GM21526 (cell line): ENCODE results near the gene DGKG.
A peak's percentile ranks its signal among the peaks of the same experiment; 100 is the strongest.

Experiments
- ATAC-seq: cut with Tn5 transposase; IDR thresholded peaks from one replicate; pipeline ENCODE4 v1.9.1; 2021; ENCODE audit warnings: moderate library complexity; ENCODE audit not compliant: unreplicated experiment, low FRiP score

Gene DGKG

DNA sequence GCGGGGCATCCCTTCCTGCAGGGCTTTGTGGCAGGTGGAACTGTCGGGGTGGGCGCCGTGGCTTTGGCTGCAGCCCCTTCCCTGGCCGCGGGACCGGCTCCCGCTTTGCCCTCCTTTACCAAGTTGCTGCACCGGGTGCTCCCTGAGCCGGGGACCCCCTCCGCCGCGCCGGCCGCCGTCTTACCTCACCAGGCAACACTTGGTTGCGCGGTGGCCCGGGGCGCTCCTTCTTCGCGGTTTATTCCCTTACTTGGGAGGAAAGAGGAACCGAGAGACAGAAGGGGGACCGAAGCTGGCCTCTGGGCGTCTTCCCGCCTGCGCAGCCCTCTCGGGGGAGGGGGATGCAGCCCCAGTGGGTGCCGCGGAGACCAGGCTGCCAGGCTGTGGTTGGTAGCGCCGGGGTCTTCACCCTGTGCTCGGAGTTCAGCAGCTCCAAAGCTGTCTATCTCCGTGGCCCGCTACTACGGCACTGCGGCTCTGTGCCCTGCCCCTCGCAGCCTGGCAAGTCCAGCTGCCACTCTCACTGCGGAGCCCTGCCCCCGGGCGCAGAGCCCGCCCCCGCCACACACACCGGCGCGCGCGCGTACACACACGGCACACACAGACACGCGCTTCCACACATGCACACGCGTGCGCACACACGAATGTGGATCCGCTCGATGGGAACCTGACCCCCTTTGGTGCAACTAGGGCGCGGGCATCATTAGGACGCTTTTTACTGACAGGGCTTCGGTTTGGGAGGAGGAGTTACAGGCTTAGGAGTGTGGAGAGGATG is at the start of gene DGKG:
Gene DGKG (minus strand): TSS at position 473 of the 775 bp plus-strand sequence. CDS start 41,775 bp downstream, outside the sequence.
- peak; percentile 72 for ATAC-seq

DNA sequence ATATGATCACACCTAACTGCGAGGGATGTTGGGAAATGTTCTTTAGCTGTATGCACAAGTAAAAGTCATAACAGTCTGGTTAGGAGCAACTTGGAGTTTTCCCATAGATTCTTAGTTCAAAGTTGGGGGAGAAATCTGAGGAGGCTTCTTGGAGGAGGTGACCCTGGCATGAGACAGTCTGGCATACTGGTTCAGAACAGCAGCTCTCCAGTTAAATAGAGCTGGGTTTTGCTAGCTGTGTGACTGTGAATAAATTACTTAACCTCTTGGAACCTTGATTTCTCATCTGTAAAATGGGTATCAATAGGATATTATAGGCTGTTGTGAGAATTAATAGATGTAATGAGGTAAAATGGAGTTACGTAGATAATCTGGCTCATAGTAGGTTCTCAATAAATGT is 49.1 kb upstream of the DGKG start:
- ATAC-seq: no peak

DNA sequence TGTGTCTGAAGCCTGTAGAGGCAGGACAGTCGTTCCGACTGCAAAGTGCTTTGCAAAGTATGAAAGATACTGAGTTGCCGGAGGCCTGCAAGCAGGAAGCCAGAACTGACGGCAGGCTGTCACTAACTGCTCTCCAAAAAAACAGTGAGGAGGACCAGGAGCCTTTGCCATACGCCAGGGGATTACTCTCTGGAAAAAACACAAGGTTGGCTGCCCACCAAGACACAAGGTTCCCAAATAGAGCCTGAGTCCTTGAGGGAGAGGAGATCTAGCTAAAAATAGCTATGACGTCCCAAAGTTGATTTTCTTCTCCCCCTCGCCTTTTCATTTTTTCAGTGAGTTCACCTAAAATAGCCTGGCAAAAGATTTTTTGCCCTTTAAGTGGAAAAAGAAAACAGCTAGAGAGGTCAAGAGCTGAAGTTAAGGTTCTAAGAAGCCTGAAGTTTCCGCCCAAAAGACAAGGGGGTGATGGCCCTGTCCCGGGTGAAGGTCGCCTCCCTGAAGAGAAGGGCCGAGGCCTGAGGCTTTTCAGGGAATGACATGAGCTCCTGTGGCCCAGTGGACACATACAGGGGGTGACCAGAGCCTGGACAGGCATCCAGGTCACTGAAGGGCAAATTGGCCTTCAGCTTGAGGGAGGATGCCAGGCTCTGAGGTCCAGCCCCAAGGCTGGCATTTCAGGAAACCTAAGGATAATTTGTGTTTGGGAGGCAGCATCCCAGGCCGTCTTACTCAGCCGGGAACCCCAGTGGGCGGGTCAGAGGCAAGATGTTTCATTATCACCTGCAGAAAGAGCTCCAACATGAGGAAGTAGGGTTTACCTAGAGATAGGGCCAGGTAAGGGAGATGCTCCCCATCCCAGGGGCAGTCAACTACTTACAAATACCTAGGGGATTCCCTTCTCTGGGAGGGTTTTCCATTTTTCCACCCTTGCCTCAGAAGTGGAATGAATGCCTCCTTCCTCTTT is 44.9 kb upstream of the DGKG start:
- no peak for ATAC-seq

DNA sequence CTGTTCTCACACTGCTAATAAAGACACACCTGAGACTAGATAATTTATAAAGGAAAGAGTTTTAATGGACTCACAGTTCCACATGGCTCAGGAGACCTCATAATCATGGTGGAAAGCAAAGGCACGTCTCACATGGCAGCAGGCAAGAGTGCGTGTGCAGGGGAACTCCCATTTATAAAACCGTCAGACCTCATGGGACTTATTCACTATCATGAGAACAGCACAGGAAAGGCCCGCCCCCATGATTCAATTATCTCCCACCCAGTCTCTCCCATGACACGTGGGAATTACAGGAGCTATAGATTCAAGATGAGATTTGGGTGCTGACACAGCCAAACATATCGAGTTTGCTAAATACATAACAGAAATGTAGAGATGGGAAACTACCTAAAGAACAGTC is 39.5 kb upstream of the DGKG start:
- ATAC-seq: no peak

DNA sequence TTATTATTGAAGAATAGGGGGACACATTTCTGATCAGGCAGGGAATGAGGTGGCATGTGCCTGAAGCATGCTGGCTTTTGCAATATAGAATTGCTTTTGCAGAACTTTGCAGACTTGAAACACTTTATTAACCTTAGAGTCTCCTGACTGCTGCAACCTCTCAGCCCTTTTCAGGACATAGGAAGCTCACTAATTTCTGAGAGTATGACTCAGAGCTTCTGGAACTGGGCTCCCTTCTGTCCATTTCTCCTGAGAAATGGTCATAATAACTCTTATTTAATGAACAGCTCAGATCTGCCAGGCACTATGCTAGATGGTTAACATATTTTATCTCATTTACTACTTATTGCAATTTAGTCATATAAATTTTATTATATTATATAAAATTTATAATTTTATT is 38.6 kb upstream of the DGKG start:
- no peak for ATAC-seq

DNA sequence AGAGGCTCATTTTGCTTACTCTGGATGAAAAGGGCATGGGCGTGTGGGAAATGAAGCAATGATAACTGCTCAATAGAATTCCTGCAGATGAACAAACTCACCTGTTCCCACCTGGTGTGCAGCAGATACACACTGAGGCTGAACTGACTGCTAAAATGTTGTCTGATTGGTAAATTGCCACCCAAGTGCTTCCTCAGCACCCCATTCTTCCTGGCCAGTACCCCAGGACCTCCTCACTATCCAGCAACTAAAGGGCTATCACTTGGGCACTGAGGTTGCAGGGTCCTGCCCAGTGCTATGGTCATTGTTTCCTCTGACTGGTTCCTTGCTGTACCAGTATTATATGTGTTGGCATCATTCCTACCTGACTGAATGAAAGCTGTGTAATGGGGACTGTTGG is 38.0 kb upstream of the DGKG start:
- no peak for ATAC-seq

DNA sequence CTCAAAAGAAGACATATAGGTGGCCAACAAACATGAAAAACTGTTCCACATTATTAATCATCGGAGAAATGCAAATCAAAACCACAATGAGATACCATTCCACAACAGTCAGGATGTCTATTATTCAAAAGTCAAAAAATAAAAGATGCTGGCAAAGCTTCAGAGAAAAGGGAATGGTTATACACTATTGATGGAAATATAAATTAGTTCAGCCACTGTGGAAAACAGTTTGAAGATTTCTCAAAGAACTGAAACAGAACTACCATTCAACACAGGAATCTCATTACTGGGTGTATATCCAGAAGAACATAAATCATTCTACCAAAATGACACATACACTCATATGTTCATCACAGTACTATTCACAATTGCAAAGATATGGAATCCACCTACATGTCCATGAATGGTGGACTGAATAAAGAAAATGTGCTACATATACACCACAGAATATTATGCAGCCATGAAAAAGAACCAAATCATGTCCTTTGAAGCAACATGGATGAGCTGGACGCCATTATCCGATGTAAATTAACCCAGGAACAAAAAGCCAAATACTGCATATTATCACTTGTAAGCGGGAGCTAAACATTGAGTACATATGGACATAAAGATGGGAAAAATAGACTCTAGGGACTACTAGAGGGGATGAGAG is 32.7 kb upstream of the DGKG start:
- no peak for ATAC-seq

DNA sequence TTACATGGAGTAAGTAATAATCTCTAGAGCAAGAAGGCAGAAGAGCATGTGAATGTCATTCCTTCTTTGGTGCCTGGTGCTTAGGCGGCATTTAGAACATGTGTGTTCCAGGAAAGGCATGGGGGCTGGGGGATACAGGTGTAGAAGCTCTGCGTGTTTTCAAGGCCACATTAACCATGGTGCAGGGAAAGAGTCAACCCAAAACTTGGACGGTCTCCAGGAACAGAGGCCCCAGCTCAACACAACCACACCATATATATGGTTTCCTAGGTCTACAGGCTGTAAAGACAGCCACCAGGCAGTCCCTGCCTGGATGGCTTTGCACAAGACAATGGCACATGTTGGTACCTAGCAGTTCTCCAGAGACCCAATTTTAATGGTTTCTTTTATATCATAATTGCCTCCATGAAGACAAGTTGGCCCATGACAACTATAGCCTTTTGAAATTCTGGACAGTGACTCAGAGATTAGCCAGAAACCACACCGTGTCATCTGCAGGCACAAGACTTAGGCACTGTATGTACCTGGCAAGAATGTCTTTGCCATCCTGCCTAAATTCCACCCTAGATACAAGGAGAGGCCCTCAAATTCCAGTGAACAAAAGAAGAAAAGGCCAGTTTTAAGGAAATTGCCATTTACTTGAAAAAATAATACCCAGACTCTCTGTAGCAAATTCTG is 25.0 kb upstream of the DGKG start:
- no peak for ATAC-seq

DNA sequence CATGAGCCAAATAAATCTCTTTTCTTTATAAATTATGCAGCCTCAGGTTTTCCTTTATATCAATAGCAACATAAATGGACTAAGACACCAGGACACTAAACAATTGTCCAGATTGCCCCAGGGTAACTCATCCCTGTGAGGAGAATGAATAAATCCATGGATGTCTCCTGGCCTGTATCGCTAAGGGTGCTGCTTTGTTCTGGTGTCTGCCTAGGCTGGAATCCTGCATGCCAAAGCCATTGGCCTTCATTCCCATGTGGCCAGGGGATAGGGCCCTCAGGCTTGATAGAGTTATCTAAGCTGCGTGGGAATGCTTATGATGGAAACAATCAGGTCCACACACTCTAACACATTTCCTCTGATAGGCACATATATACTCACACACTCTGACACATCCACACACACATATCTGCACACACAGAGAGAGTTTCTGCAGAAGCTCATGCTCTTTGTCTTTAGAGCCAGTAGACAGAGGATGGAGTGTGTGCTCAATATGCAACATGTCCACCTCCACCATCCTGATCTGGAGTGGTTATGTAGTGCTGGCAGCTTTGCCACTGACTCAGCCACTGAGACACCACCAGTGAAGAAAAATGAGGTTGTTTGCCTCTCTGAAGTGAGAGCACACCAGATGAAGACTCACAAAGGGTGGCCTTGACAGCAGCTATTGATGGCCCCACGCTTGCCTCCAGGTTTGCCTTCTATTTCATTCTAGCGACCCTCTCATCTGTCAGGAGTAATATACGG is 24.0 kb upstream of the DGKG start:
- no peak for ATAC-seq

DNA sequence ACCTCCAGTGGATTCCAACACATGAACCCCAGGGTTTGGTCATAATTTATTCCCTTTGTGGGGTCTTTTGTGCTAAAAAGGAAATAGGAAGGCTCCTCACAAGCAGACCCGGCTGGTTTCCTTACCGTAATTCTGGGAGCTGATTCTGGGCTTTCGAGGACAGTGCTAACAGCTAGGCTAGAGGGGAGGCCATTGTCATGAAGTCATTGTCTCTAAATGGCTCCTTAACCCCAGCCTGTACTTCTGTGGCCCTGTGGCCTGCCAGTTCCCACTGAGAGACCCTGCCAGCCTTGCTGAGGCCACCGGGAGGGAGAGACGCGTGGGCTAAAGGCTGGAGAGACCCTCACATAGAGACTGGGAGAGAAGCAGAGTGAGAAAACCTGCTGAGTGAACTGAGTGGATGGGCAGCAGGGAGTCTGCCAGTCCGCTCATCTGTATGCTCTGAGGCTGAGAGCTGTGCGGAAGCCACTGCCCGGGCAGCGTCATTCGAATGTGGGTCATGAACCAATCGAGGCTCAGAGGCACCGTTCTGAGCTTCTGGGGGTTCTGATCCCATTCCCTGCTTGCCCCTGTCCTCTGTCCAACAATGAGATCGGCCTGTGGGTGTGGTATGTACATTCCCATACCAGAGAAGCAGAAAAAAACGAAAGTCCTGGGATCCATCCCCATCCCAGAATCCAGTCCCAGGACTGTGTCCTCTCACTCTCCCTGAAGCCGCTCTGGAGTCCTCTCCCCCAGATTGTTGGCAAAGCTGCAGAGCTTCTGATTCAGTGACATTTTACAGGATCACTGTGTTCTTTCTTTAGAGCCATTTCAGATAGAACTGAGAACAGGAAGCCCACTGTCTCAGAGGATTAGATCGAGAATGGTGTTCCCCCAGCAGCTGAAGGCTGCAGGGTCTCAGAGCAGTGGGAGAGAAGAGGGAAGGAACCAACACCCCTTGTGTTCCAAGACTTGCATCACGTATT is 21.3 kb upstream of the DGKG start:
- no peak for ATAC-seq

DNA sequence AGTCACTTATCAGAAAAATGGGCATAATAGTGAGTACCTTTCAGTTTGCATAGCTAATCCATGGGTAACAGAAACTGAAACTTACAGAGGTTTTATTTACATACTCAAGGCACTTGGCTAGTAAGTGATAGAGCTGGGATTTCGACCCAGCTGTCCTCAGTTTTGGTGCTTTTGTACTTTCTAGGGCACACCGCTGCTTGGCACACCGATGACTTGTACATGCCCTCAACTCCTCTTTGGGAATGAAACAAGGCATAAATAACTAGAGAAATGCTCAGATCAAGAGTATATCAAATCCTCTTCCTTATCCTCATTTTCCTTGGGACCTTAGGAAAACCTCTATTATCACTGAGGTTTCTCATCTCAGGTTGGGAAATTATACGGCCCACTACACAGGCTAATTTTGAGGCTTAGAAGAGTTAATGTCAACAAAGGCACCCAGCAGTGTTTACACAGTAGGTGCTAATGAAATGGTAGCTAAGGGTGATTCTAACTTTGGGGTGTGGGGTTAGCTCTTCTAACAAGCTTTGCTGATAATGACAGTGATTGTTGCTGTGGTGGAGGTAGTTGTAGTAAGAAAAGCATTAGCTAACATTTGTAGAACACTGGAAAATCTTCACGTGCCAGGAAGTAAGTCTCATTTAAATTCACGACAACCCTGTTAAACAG is 20.3 kb upstream of the DGKG start:
- ATAC-seq: no peak

DNA sequence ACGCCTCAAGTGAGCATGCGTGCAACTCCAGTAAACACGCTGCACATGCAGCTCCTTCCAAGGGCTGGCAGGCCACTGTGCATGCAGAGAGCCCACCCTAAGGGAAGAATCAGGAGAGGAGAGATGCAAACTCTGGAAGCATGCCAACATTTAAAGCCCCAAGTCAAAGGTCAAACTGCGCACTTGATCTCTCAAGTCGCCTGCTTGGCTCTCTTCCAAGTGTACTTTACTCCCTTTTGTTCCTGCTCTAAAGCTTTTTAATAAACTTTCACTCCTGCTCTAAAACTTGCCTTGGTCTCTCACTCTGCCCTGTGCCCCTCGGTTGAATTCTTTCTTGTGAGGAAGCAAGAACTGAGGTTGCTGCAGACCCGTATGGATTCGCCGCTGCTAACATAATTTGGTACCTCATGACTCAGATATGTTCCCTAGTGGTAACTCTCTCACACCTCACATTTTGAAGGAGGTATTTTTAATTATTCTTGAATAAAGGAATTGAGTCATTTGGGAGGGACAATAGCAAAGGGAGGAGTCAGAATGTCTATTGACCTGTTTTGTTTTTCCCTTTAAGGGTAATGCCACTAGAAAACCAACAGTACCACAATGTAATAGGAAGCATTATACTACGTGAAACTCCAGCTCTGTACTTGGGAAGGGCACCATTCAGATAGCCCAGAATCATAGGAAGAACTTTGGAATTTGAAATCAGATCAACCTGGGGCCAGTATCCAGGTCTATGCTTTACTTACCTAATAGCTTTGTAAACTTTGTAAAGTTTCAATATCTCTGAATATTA is 19.6 kb upstream of the DGKG start:
- no peak for ATAC-seq

DNA sequence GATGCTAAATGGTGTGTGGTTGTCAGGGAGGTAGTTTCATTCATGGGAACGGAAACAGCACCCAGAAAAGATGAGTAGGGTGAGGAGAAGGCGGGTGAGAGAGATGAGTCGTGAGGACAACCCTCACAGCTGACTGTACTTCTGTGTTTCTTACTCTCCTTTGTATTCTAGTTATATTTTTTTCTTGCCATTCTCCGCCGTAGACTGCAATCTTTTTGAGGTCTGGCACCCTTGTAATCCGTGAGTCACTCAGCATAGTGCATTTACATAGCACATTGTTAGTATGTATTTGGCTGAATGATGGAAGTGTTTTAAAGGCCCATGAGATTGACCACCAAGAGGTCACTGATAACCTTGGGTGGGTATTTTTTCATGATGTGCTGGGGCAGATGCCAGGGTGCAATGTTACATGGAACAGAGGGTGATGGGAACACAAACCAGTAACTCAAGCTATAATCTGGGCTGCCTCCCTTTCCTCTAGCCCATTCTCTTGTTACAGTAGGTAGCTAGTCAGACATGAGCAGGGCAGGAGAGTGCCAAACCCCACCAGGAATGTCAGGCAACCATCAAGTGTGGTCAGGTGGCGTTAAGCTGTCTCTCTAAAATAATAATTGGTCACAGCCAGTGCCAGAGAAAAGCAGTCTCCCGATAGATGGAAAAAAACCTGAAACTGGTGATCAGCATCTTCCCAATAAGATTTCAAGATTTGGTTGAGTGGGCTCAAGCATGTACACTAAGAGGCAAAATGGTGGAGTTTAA is 18.8 kb upstream of the DGKG start:
- ATAC-seq: no peak

DNA sequence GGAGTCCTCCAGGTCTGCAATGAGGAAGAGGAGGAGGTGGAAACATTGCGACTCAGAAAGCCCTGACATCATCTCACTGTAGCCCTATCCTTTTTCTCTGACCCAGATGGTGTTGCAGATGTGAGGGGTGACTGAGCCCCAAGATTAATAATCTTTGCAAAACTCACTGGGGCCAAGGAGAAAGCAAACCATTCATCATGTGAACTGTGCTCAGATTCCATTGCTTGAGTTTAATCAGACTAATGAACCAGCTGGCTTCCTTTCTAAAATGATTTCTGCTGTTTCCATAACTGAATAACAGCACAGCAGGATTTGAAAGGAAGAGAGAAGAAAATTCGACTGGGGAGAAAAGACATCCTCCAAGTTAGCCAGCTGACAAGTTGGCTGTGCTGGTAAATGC is 13.4 kb upstream of the DGKG start:
- no peak for ATAC-seq

DNA sequence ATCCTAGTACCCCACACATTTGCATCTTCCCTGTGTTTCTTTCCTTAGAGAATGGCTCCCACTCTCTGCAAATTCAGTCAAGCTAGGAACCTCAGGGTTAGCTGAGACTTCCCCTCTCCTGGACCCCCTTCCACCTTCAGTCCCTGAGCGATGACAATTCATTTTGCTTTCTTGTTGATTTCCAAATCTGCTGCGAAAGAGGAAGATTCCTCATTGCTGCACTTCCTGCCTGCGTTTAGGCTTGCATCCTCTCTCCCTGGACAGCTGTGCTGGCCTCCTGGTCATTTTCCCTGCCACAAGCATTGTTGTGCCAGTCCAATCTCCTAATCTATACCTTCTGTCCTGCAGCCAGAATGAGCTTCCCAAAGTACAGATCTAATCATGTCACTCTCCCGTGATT is 12.3 kb upstream of the DGKG start:
- ATAC-seq: no peak

DNA sequence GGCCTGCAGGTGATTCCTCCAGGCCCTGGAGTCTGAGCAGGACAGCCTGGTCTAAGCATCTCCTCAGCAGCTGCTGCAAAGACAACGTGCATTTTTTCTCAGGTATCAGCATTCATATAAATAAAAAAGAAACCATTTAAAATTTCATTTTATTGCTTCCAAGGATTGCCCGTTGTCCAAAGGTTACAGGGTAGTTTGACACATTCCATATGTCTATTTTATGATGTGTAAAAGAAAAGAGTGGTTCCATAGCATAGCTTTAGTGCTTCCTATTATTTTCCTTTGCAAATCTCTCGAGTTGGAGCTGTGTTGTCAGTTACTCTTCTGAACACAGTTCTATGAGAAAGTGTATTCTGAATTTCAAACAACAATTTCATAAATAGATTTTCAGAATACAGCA is 7.2 kb upstream of the DGKG start:
- no peak for ATAC-seq

DNA sequence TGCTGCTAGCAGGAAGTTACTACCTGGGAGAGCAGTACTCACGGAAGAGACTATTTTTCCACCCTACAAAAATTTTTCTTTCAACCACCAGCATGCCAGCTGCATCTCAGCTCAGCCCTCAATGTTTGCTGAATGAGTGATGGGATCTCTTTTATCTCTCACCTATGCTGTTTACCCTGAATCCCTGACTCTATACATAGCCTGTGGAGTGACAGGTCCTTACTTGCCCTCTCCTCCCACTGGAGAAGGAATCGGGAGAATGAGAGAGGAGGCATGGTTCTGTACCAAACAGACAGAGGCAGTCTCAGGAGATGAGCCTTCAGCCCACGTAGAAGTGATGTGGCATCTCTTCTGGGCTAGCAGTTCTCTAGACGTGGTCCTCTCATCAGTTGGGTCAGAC is 6.7 kb upstream of the DGKG start:
- ATAC-seq: no peak
